H9 (cell line): ENCODE data around the gene STKLD1. TPM values are rescaled to one million over a fixed set of nuclear protein-coding genes. Genes with fewer than 3 reads are reported as not detected.

Experiments
- DNase-seq: peaks from one replicate; pipeline ENCODE4 v3.0.0-alpha.2; 2017
- H2AFZ ChIP-seq: one replicate; pipeline ENCODE4 v1.6.1; 2013; ENCODE audit warnings: mild to moderate bottlenecking, low read length, control low read depth, moderate library complexity
- H2AK5ac ChIP-seq: 2 replicates; pipeline ENCODE4 v1.6.1; 2013; ENCODE audit warnings: low read length, control low read depth, mixed read lengths; ENCODE audit not compliant: insufficient read length
- H2BK120ac ChIP-seq: one replicate; pipeline ENCODE4 v1.6.1; 2013; ENCODE audit warnings: low read depth, mild to moderate bottlenecking, low read length, control low read depth, inconsistent platforms; ENCODE audit not compliant: poor library complexity, severe bottlenecking
- H2BK12ac ChIP-seq: 2 replicates; pipeline ENCODE4 v1.6.1; 2013; ENCODE audit warnings: low read length, control low read depth, mixed read lengths, low read depth; ENCODE audit not compliant: insufficient read length
- H2BK15ac ChIP-seq: 2 replicates; pipeline ENCODE4 v1.6.1; 2013; ENCODE audit warnings: low read depth, low read length, control low read depth
- H2BK20ac ChIP-seq: one replicate; pipeline ENCODE4 v1.6.1; 2013; ENCODE audit warnings: low read depth, mild to moderate bottlenecking, low read length, control low read depth, inconsistent platforms; ENCODE audit not compliant: poor library complexity, severe bottlenecking
- H2BK5ac ChIP-seq: 2 replicates; pipeline ENCODE4 v1.6.1; 2013; ENCODE audit warnings: low read length, control low read depth, mixed read lengths; ENCODE audit not compliant: insufficient read length
- H3K14ac ChIP-seq: 2 replicates; pipeline ENCODE4 v1.6.1; 2013; ENCODE audit warnings: low read length, control low read depth; ENCODE audit not compliant: insufficient read depth
- H3K18ac ChIP-seq: 2 replicates; pipeline ENCODE4 v1.6.1; 2013; ENCODE audit warnings: low read depth, mild to moderate bottlenecking, mixed read lengths, low read length, control low read depth; ENCODE audit not compliant: insufficient read length
- H3K23ac ChIP-seq: 2 replicates; pipeline ENCODE4 v1.6.1; 2013; ENCODE audit warnings: low read length, control low read depth, mixed read lengths, low read depth; ENCODE audit not compliant: insufficient read length
- H3K23me2 ChIP-seq: 2 replicates; pipeline ENCODE4 v1.6.1; 2013; ENCODE audit warnings: low read depth, mild to moderate bottlenecking, mixed read lengths, low read length, control low read depth; ENCODE audit not compliant: insufficient read length, poor library complexity, severe bottlenecking
- H3K27ac ChIP-seq: 2 replicates; pipeline ENCODE4 v1.5.1; 2013; ENCODE audit warnings: low read length, control low read depth, mixed read lengths, low read depth; ENCODE audit not compliant: insufficient read length
- H3K27me3 ChIP-seq: 2 replicates; pipeline ENCODE4 v1.6.1; 2013; ENCODE audit warnings: low read length, control low read depth, inconsistent platforms; ENCODE audit not compliant: insufficient read depth
- H3K4ac ChIP-seq: 2 replicates; pipeline ENCODE4 v1.6.1; 2013; ENCODE audit warnings: low read depth, mild to moderate bottlenecking, control low read depth, inconsistent platforms, low read length, moderate library complexity
- H3K4me1 ChIP-seq: 2 replicates; pipeline ENCODE4 v1.6.1; 2013; ENCODE audit warnings: low read length, control low read depth, inconsistent platforms; ENCODE audit not compliant: insufficient read depth
- H3K4me2 ChIP-seq: 2 replicates; pipeline ENCODE4 v1.6.1; 2013; ENCODE audit warnings: low read length, control low read depth, mixed read lengths; ENCODE audit not compliant: insufficient read length, insufficient read depth
- H3K56ac ChIP-seq: 2 replicates; pipeline ENCODE4 v1.6.1; 2013; ENCODE audit warnings: low read depth, mild to moderate bottlenecking, mixed read lengths, low read length, control low read depth; ENCODE audit not compliant: insufficient read length
- H3K79me1 ChIP-seq: 2 replicates; pipeline ENCODE4 v1.6.1; 2013; ENCODE audit warnings: low read depth, mild to moderate bottlenecking, moderate library complexity, low read length, control low read depth, inconsistent platforms; ENCODE audit not compliant: insufficient read depth, poor library complexity, severe bottlenecking
- H3K79me2 ChIP-seq: 2 replicates; pipeline ENCODE4 v1.6.1; 2013; ENCODE audit warnings: low read length, control low read depth, inconsistent platforms; ENCODE audit not compliant: insufficient read depth
- H3K9ac ChIP-seq: 2 replicates; pipeline ENCODE4 v1.6.1; 2013; ENCODE audit warnings: low read length, control low read depth, mixed read lengths; ENCODE audit not compliant: insufficient read length; ENCODE audit errors: extremely low read depth
- H3K9me3 ChIP-seq: one replicate; pipeline ENCODE4 v1.6.1; 2013; ENCODE audit warnings: low read depth, low read length, inconsistent platforms; ENCODE audit not compliant: control insufficient read depth
- H3T11ph ChIP-seq: one replicate; pipeline ENCODE4 v1.6.1; 2013; ENCODE audit warnings: mild to moderate bottlenecking, low read length, control low read depth, inconsistent platforms
- H4K20me1 ChIP-seq: one replicate; pipeline ENCODE4 v1.6.1; 2013; ENCODE audit not compliant: control insufficient read depth, insufficient read length, insufficient read depth
- H4K5ac ChIP-seq: 2 replicates; pipeline ENCODE4 v1.6.1; 2013; ENCODE audit warnings: low read depth, mild to moderate bottlenecking, mixed read lengths, low read length, control low read depth; ENCODE audit not compliant: insufficient read length
- H4K8ac ChIP-seq: replicated peaks from 2 replicates; pipeline ENCODE4 v1.6.1; 2013; ENCODE audit warnings: low read length, control low read depth, mixed read lengths, low read depth; ENCODE audit not compliant: insufficient read length
- H4K91ac ChIP-seq: 2 replicates; pipeline ENCODE4 v1.6.1; 2013; ENCODE audit warnings: low read depth, mild to moderate bottlenecking, moderate library complexity, mixed read lengths, low read length, control low read depth; ENCODE audit not compliant: insufficient read length
- H3K27ac Mint-ChIP-seq, 3 experiments: 2 replicates in 2 of 3; 3 replicates in 1 of 3; pipeline ENCODE4 v1.8.0; 2020 to 2021; ENCODE audit warnings: mixed read lengths in 3 of 3, mild to moderate bottlenecking in 1 of 3, moderate library complexity in 1 of 3
- H3K27me3 Mint-ChIP-seq: 2 replicates; pipeline ENCODE4 v1.8.0; 2021; ENCODE audit warnings: low read depth, mild to moderate bottlenecking, moderate library complexity, mixed read lengths
- H3K36me3 Mint-ChIP-seq, 3 experiments: 2 replicates in 2 of 3; 3 replicates in 1 of 3; pipeline ENCODE4 v1.8.0; 2020 to 2021; ENCODE audit warnings: low read depth in 3 of 3, mixed read lengths in 3 of 3; ENCODE audit not compliant: insufficient read depth in 1 of 3
- H3K4me1 Mint-ChIP-seq, 2 experiments: 2 replicates each; pipeline ENCODE4 v1.8.0; 2020; ENCODE audit warnings: mixed read lengths in 2 of 2
- H3K4me3 Mint-ChIP-seq, 2 experiments: 2 replicates in 1 of 2; 3 replicates in 1 of 2; pipeline ENCODE4 v1.8.0; 2020 to 2021; ENCODE audit warnings: mild to moderate bottlenecking in 2 of 2, mixed read lengths in 2 of 2, moderate library complexity in 1 of 2
- H3K9me3 Mint-ChIP-seq, 2 experiments: 2 replicates in 1 of 2; 3 replicates in 1 of 2; pipeline ENCODE4 v1.8.0; 2020; ENCODE audit warnings: mild to moderate bottlenecking in 2 of 2, mixed read lengths in 2 of 2, moderate library complexity in 1 of 2
- CTCF ChIP-seq: fragments of 200-600 bp; sonication (generic); conservative IDR thresholded peaks from 3 replicates; pipeline ENCODE4 v1.8.0; 2021; ENCODE audit warnings: antibody characterized with exemption, mild to moderate bottlenecking
- WGBS: extraction: QIAGEN DNeasy Blood & Tissue Kit; methylation state at CpG from one replicate; pipeline ENCODE4 v1.1.7; 2013; ENCODE audit warnings: missing lambda C conversion rate, low lambda C conversion rate, mixed read lengths; ENCODE audit not compliant: insufficient read length; ENCODE audit errors: extremely low coverage; 5-methylcytosine and 5-hydroxymethylcytosine counted together
- total RNA-seq: library from RNA; stranded (reverse); gene quantifications from 2 replicates; pipeline ENCODE4 v1.2.1, GENCODE V29; 2021

STKLD1 gene
- total RNA-seq, 1 experiment from 2014 or later = 0.57 TPM

- H4K20me1 ChIP-seq = peaks cover 4% of the 10 kb centered on the region
- no peak overlapping the region for H3K27ac ChIP-seq
- no peak overlapping the region for H3T11ph ChIP-seq
- no peak overlapping the region for H3K56ac ChIP-seq
- Mint-ChIP-seq H3K27ac (no peak overlapping the region), H3K9me3 (no peaks in the 10 kb centered on the region), H3K4me3 (no peak overlapping the region), H3K27me3 (peaks cover 3% of the 10 kb centered on the region), H3K4me1 (peaks cover 0 to 2% of the 10 kb centered on the region in 2 experiments; a peak in 1 of 4 replicates), H3K36me3 (peaks cover 21 to 32% (median 30%) of the 10 kb centered on the region in 3 experiments; a peak in 6 of 7 replicates)
- H2BK15ac ChIP-seq = no peak overlapping the region
- H2AK5ac ChIP-seq = no peak overlapping the region
- H4K91ac ChIP-seq = no peak overlapping the region
- H3K23ac ChIP-seq = no peak overlapping the region
- H2BK20ac ChIP-seq = no peak overlapping the region
- no peak overlapping the region for H2BK5ac ChIP-seq
- H4K5ac ChIP-seq = no peak overlapping the region
- no peaks in the 10 kb centered on the region for H3K4me1 ChIP-seq
- no peak overlapping the region for H3K14ac ChIP-seq
- no peaks in the 10 kb centered on the region for H3K23me2 ChIP-seq
- H3K9ac ChIP-seq = no peak overlapping the region
- no CpG with 5 or more reads among the region's 7 CpGs for WGBS
- TF ChIP-seq CTCF = no peak
- no peaks in the 10 kb centered on the region for H3K9me3 ChIP-seq
- H3K79me2 ChIP-seq = no peaks in the 10 kb centered on the region
- no peak for DNase-seq
- H3K18ac ChIP-seq = no peak overlapping the region
- no peak overlapping the region for H3K4me2 ChIP-seq
- H2BK120ac ChIP-seq = no peak overlapping the region
- H3K27me3 ChIP-seq = no peaks in the 10 kb centered on the region
- H2AFZ ChIP-seq = no peak overlapping the region
- no peaks in the 10 kb centered on the region for H3K79me1 ChIP-seq
- no peak overlapping the region for H4K8ac ChIP-seq
- H2BK12ac ChIP-seq = no peak overlapping the region
- H3K4ac ChIP-seq = no peak overlapping the region
These were observed 26.5 kb downstream of the STKLD1 start for GRCh38 chr9:133402689-133403088.
